Cardiac septum (tissue), 1 donor: ENCODE measurements around the gene SMAD6. TPM values are rescaled to one million over a fixed set of nuclear protein-coding genes. Genes with fewer than 3 reads are reported as not detected.

Experiments
- DNase-seq: peaks from one replicate; pipeline ENCODE4 v3.0.0-alpha.2; 2020; ENCODE audit warnings: low spot score
- intact Hi-C: fragments of 100-400 bp; cut with DNase I; formaldehyde crosslinking; loops from one replicate; pipeline ENCODE4 v1.14.0; 2022
- long read RNA-seq: library from polyadenylated mRNA; unstranded; transcript quantifications from one replicate; pipeline ENCODE4 v2.0.0, GENCODE V29; 2021
- total RNA-seq: library from RNA; stranded (reverse); fragmentation: NEBNext Ultra II Directional; extraction: Animal tissue kit (Norgen Biotek cat#: 25700); gene quantifications from one replicate; pipeline ENCODE4 v1.2.1, GENCODE V29; 2021
- donor health status: DM: no; HTN: no; CAD: no.

SMAD6 gene
- 50.2 TPM for total RNA-seq
- long read RNA-seq, full-length matches to known transcripts = 66 of 104 reads
- long read RNA-seq, partial matches to known transcripts = 9 of 104 reads
- long read RNA-seq, other reads (novel, unspliced or antisense) = 29 of 104 reads

GRCh38 chr15:66702035-66702786, at the start of gene SMAD6:
Gene SMAD6, plus strand, starts transcription at chr15:66702236. Its CDS starts 1,023 bp downstream, at chr15:66703259.
- DNase-seq = peak; percentile 97
- intact Hi-C loops = loop anchor here (1.0 to 2.0 kb wide), 2 partner anchors 72 to 149 kb away; no protein-coding TSS in a partner anchor

- intact Hi-C loops = no loop called here
- no peak for DNase-seq
Measured at GRCh38 chr15:66652806-66653205, 49.2 kb upstream of the SMAD6 start.

GRCh38 chr15:66653398-66653797, 48.6 kb upstream of the SMAD6 start:
- DNase-seq = no peak

GRCh38 chr15:66653852-66654251, 48.2 kb upstream of the SMAD6 start:
- DNase-seq = no peak
- intact Hi-C loops = no loop called here

More at GRCh38 chr15:66653398-66653797, 48.6 kb upstream of the SMAD6 start:
- intact Hi-C loops = no loop called here

- DNase-seq = no peak
- intact Hi-C loops = no loop called here
Measured at GRCh38 chr15:66654361-66654738, 47.7 kb upstream of the SMAD6 start.

- no peak for DNase-seq
- intact Hi-C loops = no loop called here
Measured at GRCh38 chr15:66654739-66655375, 47.2 kb upstream of the SMAD6 start.

- no peak for DNase-seq
- intact Hi-C loops = no loop called here
Measured at GRCh38 chr15:66655511-66655910, 46.5 kb upstream of the SMAD6 start.

- intact Hi-C loops = no loop called here
Measured at GRCh38 chr15:66655997-66656396, 46.0 kb upstream of the SMAD6 start.

GRCh38 chr15:66657185-66658020, 44.6 kb upstream of the SMAD6 start:
- intact Hi-C loops = no loop called here
- no peak for DNase-seq

More at GRCh38 chr15:66655997-66656396, 46.0 kb upstream of the SMAD6 start:
- DNase-seq = no peak

GRCh38 chr15:66658044-66658443, 44.0 kb upstream of the SMAD6 start:
- no peak for DNase-seq
- intact Hi-C loops = no loop called here

- no peak for DNase-seq
- intact Hi-C loops = no loop called here
Measured at GRCh38 chr15:66658855-66659254, 43.2 kb upstream of the SMAD6 start.

- intact Hi-C loops = no loop called here
- no peak for DNase-seq
Measured at GRCh38 chr15:66659384-66659783, 42.7 kb upstream of the SMAD6 start.

- peak; percentile 82 for DNase-seq
- intact Hi-C loops = loop anchor here (2.0 to 5.0 kb wide), 2 partner anchors 39 to 44 kb away; no protein-coding TSS in a partner anchor
Measured at GRCh38 chr15:66661432-66662096, 40.5 kb upstream of the SMAD6 start.

- intact Hi-C loops = loop anchor here (2.0 to 5.0 kb wide), 2 partner anchors 38 to 45 kb away; no protein-coding TSS in a partner anchor
- DNase-seq = no peak
Measured at GRCh38 chr15:66662522-66662921, 39.5 kb upstream of the SMAD6 start.

- intact Hi-C loops = loop anchor here (2.0 to 5.0 kb wide), 2 partner anchors 37 to 46 kb away; no protein-coding TSS in a partner anchor
- DNase-seq = no peak
Measured at GRCh38 chr15:66663664-66664063, 38.4 kb upstream of the SMAD6 start.

- intact Hi-C loops = no loop called here
- no peak for DNase-seq
Measured at GRCh38 chr15:66670175-66670574, 31.9 kb upstream of the SMAD6 start.

GRCh38 chr15:66670762-66671580, 31.1 kb upstream of the SMAD6 start:
- intact Hi-C loops = no loop called here
- DNase-seq = no peak

- intact Hi-C loops = no loop called here
- no peak for DNase-seq
Measured at GRCh38 chr15:66672867-66673266, 29.2 kb upstream of the SMAD6 start.
